Myometrial cell (primary cell): Measurements from ENCODE around the gene METRNL. TPM values are rescaled to one million over a fixed set of nuclear protein-coding genes. Genes with fewer than 3 reads are reported as not detected.

ENCODE experiments used
- total RNA-seq: library from RNA; depleted of rRNA; stranded (reverse); fragments of >200 nt; gene quantifications from 2 replicates; pipeline ENCODE4 v1.2.3, GENCODE V29; 2015

METRNL gene, protein sequence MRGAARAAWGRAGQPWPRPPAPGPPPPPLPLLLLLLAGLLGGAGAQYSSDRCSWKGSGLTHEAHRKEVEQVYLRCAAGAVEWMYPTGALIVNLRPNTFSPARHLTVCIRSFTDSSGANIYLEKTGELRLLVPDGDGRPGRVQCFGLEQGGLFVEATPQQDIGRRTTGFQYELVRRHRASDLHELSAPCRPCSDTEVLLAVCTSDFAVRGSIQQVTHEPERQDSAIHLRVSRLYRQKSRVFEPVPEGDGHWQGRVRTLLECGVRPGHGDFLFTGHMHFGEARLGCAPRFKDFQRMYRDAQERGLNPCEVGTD
- 72.1 and 83.9 TPM in 2 replicates for total RNA-seq

DNA sequence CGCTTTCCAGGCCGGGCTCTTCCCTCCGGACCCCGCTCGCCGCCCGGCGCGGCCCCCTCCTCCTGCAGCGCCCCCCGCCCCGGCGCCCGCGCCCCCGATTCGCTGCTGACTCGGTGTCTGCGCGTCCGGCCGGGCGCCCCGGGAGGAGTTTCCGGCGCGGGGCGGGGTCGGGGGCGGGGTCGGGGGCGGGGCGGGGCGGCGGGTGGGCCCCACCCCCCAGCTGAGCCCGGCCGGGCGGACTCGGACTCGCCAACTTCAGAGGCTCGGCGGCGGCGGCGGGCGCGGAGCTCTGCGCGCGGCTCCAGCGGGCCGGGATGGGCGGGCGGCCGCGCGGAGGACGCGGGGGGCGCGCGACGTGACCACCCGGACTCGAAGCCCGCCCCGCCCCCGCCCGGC, at the start of gene METRNL:
TSS of gene METRNL (plus strand) at position 258 of the 396 bp plus-strand sequence. CDS start 207 bp downstream, outside the sequence.

Other genes with a start within 250 kb of the METRNL start
- gene ZNF750, start 239.6 kb upstream of the METRNL start, total RNA-seq = not detected in 2 replicates